DOHH2 (cell line): ENCODE results near the gene GLMP.

Experiments
- CTCF ChIP-seq: fragments of 200-600 bp; sonication (generic); IDR thresholded peaks from one replicate; pipeline ENCODE4 v1.5.1; 2014; ENCODE audit warnings: antibody characterized with exemption, mild to moderate bottlenecking, low read depth, low read length; ENCODE audit not compliant: poor library complexity, severe bottlenecking
- EZH2phosphoT487 ChIP-seq: fragments of 200-600 bp; sonication (generic); IDR thresholded peaks from 2 replicates; pipeline ENCODE4 v1.6.1; 2017; ENCODE audit warnings: borderline replicate concordance, mild to moderate bottlenecking, antibody characterized with exemption, low read length, moderate library complexity, mixed read lengths

GRCh38 chr1:156286061-156286460, 9.4 kb downstream of the GLMP start:
- TF ChIP-seq CTCF = no peak
- no peak for TF ChIP-seq EZH2phosphoT487
